GM12892 (cell line): Measurements from ENCODE around the gene MXD3.
"Not testable (repeated sequence)": the region's sequence is repeated elsewhere in the genome, so short reads cannot be mapped to it uniquely, and the experiment has no call there.

Source experiments
- DNase-seq: peaks from one replicate; pipeline ENCODE4 v3.0.0; 2011; ENCODE audit not compliant: insufficient read length
- FAIRE-seq: peaks from 2 replicates; lab custom pipeline; 2011; peaks lifted over from hg19 to GRCh38; lab: Jason Lieb, UNC
- POLR2A ChIP-seq: IDR thresholded peaks from 2 replicates; pipeline ENCODE4 v1.6.1; 2011; ENCODE audit warnings: low read depth, low read length, control low read depth
- POLR2AphosphoS5 ChIP-seq: IDR thresholded peaks from 2 replicates; pipeline ENCODE4 v1.6.1; 2011; ENCODE audit warnings: low read depth, low read length, control low read depth
- TAF1 ChIP-seq: IDR thresholded peaks from 2 replicates; pipeline ENCODE4 v1.6.1; 2011; ENCODE audit warnings: low read depth, mild to moderate bottlenecking, control low read depth, low read length, borderline replicate concordance

The MXD3 gene

DNA sequence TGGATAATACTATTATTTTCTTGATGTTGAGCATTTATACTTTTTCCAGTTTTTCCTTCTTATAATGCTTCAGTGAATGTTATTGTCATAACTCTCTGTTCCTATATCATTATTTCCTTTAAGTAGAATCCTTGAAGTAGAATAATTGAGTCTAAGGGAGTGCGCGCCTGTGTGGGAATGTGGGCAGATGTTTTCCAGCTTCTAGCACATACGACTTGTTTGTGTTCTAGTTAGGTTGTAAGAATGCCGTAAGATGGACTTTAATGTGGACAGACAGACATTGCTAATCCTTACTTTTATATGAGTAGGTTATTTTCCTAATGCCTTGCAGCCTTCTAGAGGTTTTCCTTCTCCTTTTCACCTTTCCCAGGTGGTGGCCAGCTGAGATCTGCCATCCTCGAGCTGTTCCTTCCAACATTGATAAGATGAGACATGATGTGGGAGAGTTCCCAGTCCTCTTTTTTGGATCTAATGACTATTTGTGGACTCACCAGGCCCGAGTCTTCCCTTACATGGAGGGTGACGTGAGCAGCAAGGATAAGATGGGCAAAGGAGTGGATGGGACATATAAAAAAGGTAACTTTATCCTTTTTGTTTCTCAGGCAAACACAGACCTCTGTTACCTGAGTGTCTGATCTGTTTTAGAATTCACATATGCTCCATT lies 42.3 kb downstream of the MXD3 start:
- FAIRE-seq = no peak
- TF ChIP-seq POLR2A (no peak), TAF1 (no peak), POLR2AphosphoS5 (no peak)
- no peak for DNase-seq

DNA sequence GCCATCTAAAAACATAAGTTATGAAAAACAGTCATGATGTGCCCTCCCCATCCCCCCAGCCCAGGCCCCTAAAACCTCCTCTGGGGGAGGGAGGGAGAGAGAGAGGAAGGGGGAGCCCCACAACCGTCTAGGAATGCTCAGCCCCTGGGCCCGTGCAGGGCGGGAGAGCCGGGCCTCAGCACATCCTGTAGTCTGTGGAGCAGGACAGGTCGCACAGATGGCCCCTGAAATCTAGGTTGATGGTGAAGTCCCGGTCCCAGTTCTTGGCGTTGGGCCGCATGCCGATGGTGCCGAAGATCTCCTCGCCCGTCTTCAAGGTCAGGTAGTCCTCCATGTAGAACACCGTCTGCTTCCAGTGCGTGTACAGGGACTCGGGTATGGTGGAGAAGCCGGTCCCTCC lies 46.3 kb downstream of the MXD3 start:
- FAIRE-seq = no peak
- no peak for TF ChIP-seq POLR2AphosphoS5
- no peak for TF ChIP-seq POLR2A
- no peak for TF ChIP-seq TAF1
- DNase-seq = no peak

DNA sequence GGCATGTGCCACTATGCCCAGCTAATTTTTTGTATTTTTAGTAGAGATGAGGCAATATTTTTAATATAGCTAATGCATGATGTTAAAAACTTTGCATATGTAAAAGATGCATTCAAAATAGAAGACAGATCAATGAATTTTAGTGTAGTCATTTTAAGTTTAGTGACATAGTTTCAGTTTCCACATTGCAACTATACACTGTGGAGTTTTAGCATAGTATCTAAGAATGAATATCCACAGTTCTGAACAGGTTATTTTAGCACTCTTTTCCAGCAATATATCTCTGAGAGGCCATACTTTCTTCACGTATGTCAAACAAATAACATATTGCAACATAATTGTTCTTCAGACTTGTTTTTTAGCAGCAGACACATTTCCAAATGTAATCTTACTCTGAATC lies 47.5 kb downstream of the MXD3 start:
- DNase-seq (no peak), FAIRE-seq (no peak)
- TF ChIP-seq POLR2AphosphoS5 = no peak
- no peak for TF ChIP-seq POLR2A
- no peak for TF ChIP-seq TAF1

DNA sequence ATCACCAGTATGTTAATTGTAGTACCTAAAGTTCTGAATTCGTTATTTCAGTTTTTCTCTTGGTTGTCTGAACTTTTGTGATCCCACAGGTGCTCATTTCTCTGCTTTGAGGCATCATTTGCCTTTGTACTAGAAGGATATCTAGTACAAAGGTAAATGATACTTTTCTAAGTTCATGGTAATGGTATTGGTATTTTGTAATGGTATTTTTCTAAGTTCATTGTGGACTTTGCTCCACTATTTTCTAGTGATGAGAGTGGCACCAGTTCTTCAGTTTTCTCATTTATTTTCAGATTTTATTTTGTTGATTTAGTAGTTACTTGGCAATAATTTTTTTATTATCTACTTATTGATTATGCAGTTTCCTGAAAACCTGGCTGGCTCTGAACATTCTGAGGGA lies 50.2 kb downstream of the MXD3 start:
- DNase-seq (no peak), FAIRE-seq (no peak)
- TF ChIP-seq POLR2A (no peak), TAF1 (no peak), POLR2AphosphoS5 (no peak)

DNA sequence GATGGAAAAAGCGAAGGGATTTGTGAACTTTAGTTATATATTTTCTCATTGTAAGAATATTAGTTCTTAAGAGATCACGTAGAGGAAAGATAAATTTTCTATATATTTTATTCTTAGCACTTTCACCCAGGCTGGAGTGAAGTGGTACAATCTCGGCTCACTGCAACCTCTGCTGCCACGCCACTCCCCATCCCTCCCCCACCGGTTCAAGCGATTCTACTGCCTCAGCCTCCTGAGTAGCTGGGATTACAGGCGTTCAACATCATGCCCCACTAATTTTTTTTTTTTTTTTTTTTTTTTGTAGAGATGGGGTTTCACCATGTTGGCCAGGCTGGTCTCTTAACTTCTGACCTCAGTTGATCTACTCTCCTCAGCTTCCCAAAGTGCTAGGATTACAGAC lies 50.7 kb downstream of the MXD3 start:
- FAIRE-seq = no peak
- TF ChIP-seq POLR2AphosphoS5 = no peak
- TF ChIP-seq TAF1 = no peak
- no peak for TF ChIP-seq POLR2A
- no peak for DNase-seq

DNA sequence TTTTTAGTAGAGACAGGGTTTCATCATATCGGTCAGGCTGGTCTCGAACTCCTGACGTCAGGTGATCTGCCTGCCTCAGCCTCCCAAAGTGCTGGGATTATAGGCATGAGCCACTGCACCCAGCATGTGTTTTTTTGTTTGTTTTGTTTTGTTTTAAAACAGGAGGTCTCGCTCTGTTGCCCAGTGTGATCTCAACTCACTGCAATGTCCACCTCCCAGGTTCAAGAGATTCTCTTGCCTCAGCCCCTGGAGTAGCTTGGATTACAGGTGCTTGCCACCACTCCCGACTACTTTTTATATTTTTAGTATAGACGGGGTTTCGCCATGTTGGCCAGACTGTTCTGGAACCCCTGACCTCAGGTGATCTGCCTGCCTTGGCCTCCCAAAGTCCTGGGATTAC lies 53.0 kb downstream of the MXD3 start:
- not testable (repeated sequence) for FAIRE-seq, DNase-seq
